Liver (tissue), 9 donors: ENCODE data around the gene ATP1B2. TPM values are rescaled to one million over a fixed set of nuclear protein-coding genes. Genes with fewer than 3 reads are reported as not detected.

Experiments
- DNase-seq: peaks from one replicate; pipeline ENCODE4 v3.0.0-alpha.2; 2017; ENCODE audit warnings: low spot score
- H3K27ac ChIP-seq, 2 donors: one replicate each; pipeline ENCODE4 v1.7.0; 2013; ENCODE audit warnings: inconsistent platforms in 2 of 2, low read length in 2 of 2, control low read depth in 1 of 2, low read depth in 1 of 2, mild to moderate bottlenecking in 1 of 2
- H3K27me3 ChIP-seq, 4 donors: one replicate each; pipeline versions ENCODE4 v1.6.1 to v1.7.0; 2013; ENCODE audit warnings: low read length in 3 of 4, inconsistent platforms in 1 of 4, mild to moderate bottlenecking in 1 of 4, moderate library complexity in 1 of 4; ENCODE audit not compliant: control insufficient read depth in 4 of 4, insufficient read depth in 4 of 4
- H3K36me3 ChIP-seq, 4 donors: one replicate each; pipeline versions ENCODE4 v1.6.1 to v1.7.0; 2013; ENCODE audit warnings: low read length in 3 of 4, mild to moderate bottlenecking in 3 of 4, low read depth in 1 of 4, moderate library complexity in 1 of 4; ENCODE audit not compliant: control insufficient read depth in 4 of 4, insufficient read depth in 3 of 4
- H3K4me1 ChIP-seq, 4 donors: one replicate each; pipeline versions ENCODE4 v1.6.1 to v1.7.0; 2013; ENCODE audit warnings: low read length in 3 of 4, mild to moderate bottlenecking in 3 of 4, moderate library complexity in 1 of 4; ENCODE audit not compliant: control insufficient read depth in 4 of 4, insufficient read depth in 4 of 4
- H3K4me3 ChIP-seq, 3 donors: one replicate each; pipeline versions ENCODE4 v1.6.1 to v1.7.0; 2013; ENCODE audit warnings: low read length in 3 of 3, control low read depth in 1 of 3, low read depth in 1 of 3, mild to moderate bottlenecking in 1 of 3
- H3K9ac ChIP-seq, 2 donors: one replicate each; pipeline ENCODE4 v1.7.0; 2013; ENCODE audit warnings: low read length in 2 of 2, mild to moderate bottlenecking in 2 of 2, moderate library complexity in 2 of 2, control low read depth in 1 of 2, low read depth in 1 of 2
- H3K9me3 ChIP-seq, 4 donors: one replicate each; pipeline versions ENCODE4 v1.6.1 to v1.7.0; 2013; ENCODE audit warnings: low read length in 3 of 4; ENCODE audit not compliant: control insufficient read depth in 4 of 4
- EGR1 ChIP-seq, 2 donors: IDR thresholded peaks; 2 replicates each; pipeline ENCODE4 v1.6.1; 2016 to 2018; ENCODE audit warnings: antibody characterized with exemption in 2 of 2, low read depth in 2 of 2
- FOXA1 ChIP-seq: IDR thresholded peaks from 2 replicates; pipeline ENCODE4 v1.6.1; 2016; ENCODE audit warnings: antibody characterized with exemption
- FOXA2 ChIP-seq: IDR thresholded peaks from 2 replicates; pipeline ENCODE4 v1.6.1; 2016; ENCODE audit warnings: antibody characterized with exemption
- GABPA ChIP-seq, 2 donors: IDR thresholded peaks in 1 of 2; conservative IDR thresholded peaks in 1 of 2; 2 replicates each; pipeline ENCODE4 v1.6.1; 2016; ENCODE audit warnings: antibody characterized with exemption in 2 of 2, mild to moderate bottlenecking in 1 of 2, moderate library complexity in 1 of 2
- HNF4A ChIP-seq, 2 donors: conservative IDR thresholded peaks; 2 replicates each; pipeline ENCODE4 v1.6.1; 2016; ENCODE audit warnings: antibody characterized with exemption in 2 of 2, mild to moderate bottlenecking in 2 of 2
- HNF4G ChIP-seq: IDR thresholded peaks from 2 replicates; pipeline ENCODE4 v1.6.1; 2016; ENCODE audit warnings: antibody characterized with exemption
- JUND ChIP-seq, 2 donors: IDR thresholded peaks; 2 replicates each; pipeline ENCODE4 v1.6.1; 2016; ENCODE audit warnings: antibody characterized with exemption in 2 of 2
- NR2F2 ChIP-seq: IDR thresholded peaks from 2 replicates; pipeline ENCODE4 v1.6.1; 2016; ENCODE audit warnings: antibody characterized with exemption
- RAD21 ChIP-seq, 2 donors: IDR thresholded peaks; 2 replicates each; pipeline ENCODE4 v1.6.1; 2016; ENCODE audit warnings: antibody characterized with exemption in 2 of 2, mild to moderate bottlenecking in 2 of 2
- RXRA ChIP-seq, 2 donors: IDR thresholded peaks; 2 replicates each; pipeline ENCODE4 v1.6.1; 2017 to 2018; ENCODE audit warnings: antibody characterized with exemption in 2 of 2, mild to moderate bottlenecking in 1 of 2
- SP1 ChIP-seq: IDR thresholded peaks from 2 replicates; pipeline ENCODE4 v1.6.1; 2018; ENCODE audit warnings: antibody characterized with exemption, mild to moderate bottlenecking
- TAF1 ChIP-seq: conservative IDR thresholded peaks from 2 replicates; pipeline ENCODE4 v1.6.1; 2016; ENCODE audit warnings: antibody characterized with exemption, mild to moderate bottlenecking
- YY1 ChIP-seq: IDR thresholded peaks from 2 replicates; pipeline ENCODE4 v1.6.1; 2016; ENCODE audit warnings: antibody characterized with exemption, mild to moderate bottlenecking
- WGBS: extraction: QIAGEN DNeasy Blood & Tissue Kit; methylation state at CpG from one replicate; pipeline ENCODE4 v1.1.7; 2013; 5-methylcytosine and 5-hydroxymethylcytosine counted together
- polyA plus RNA-seq, 2 donors: library from polyadenylated mRNA; stranded (reverse) in 1 of 2; unstranded in 1 of 2; fragments of 200-250 nt in 1 of 2; fragments of >200 nt in 1 of 2; fragmentation: Nextera tagmentation in 1 of 2; extraction: Ambion mirVana in 1 of 2; gene quantifications; one replicate each; pipeline versions ENCODE4 v1.2.1 to v1.2.3, GENCODE V29; 2013 to 2015
- total RNA-seq, 2 donors: library from RNA; depleted of rRNA; stranded (reverse); fragments of >200 nt; gene quantifications; one replicate each; pipeline ENCODE4 v1.2.3, GENCODE V29; 2014
- TF ChIP-seq, protein P1 (sequence below): IDR thresholded peaks from 2 replicates; pipeline ENCODE4 v1.6.1; 2016; ENCODE audit warnings: antibody characterized with exemption, mild to moderate bottlenecking
- TF ChIP-seq, protein P2 (sequence below): IDR thresholded peaks from 2 replicates; pipeline ENCODE4 v1.6.1; 2016; ENCODE audit warnings: antibody characterized with exemption
- TF ChIP-seq, protein P3 (sequence below): IDR thresholded peaks from 2 replicates; pipeline ENCODE4 v1.6.1; 2016; ENCODE audit warnings: antibody characterized with exemption
- TF ChIP-seq, protein P4 (sequence below): fragments of 150-350 bp; IDR thresholded peaks from 2 replicates; pipeline ENCODE4 v1.5.1; 2017; ENCODE audit warnings: improper control_type of control experiment, low read depth, low read length; ENCODE audit not compliant: missing input control
- TF ChIP-seq, protein P5 (sequence below): IDR thresholded peaks from 2 replicates; pipeline ENCODE4 v1.6.1; 2016; ENCODE audit warnings: antibody characterized with exemption
- donor health status: healthy.
- donor health status: healthy.
- donor health status: healthy.
- donor health status: healthy.
- donor health status: healthy.

The ATP1B2 gene
- total and polyA plus RNA-seq, 4 donors, result 0.33 to 8.3 (median 2.0) TPM

DNA sequence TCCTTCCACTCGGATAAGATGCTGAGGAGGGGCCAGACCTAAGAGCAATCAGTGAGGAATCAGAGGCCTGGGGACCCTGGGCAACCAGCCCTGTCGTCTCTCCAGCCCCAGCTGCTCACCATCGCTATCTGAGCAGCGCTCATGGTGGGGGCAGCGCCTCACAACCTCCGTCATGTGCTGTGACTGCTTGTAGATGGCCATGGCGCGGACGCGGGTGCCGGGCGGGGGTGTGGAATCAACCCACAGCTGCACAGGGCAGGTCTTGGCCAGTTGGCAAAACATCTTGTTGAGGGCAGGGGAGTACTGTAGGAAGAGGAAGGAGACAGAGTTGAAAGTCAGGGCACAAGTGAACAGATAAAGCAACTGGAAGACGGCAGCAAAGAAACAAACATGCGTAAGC, 24.2 kb downstream of the ATP1B2 start:
- H3K27ac ChIP-seq, result no peak overlapping the region
- H3K27me3 ChIP-seq, result no peaks in the 10 kb centered on the region
- H3K9ac ChIP-seq, result no peak overlapping the region
- H3K36me3 ChIP-seq, result peaks cover 18 to 48% (median 32%) of the 10 kb centered on the region in 4 donors
- WGBS, result 95% methylated on average over 14 of the region's 14 CpGs
- TF ChIP-seq, protein P1, sequence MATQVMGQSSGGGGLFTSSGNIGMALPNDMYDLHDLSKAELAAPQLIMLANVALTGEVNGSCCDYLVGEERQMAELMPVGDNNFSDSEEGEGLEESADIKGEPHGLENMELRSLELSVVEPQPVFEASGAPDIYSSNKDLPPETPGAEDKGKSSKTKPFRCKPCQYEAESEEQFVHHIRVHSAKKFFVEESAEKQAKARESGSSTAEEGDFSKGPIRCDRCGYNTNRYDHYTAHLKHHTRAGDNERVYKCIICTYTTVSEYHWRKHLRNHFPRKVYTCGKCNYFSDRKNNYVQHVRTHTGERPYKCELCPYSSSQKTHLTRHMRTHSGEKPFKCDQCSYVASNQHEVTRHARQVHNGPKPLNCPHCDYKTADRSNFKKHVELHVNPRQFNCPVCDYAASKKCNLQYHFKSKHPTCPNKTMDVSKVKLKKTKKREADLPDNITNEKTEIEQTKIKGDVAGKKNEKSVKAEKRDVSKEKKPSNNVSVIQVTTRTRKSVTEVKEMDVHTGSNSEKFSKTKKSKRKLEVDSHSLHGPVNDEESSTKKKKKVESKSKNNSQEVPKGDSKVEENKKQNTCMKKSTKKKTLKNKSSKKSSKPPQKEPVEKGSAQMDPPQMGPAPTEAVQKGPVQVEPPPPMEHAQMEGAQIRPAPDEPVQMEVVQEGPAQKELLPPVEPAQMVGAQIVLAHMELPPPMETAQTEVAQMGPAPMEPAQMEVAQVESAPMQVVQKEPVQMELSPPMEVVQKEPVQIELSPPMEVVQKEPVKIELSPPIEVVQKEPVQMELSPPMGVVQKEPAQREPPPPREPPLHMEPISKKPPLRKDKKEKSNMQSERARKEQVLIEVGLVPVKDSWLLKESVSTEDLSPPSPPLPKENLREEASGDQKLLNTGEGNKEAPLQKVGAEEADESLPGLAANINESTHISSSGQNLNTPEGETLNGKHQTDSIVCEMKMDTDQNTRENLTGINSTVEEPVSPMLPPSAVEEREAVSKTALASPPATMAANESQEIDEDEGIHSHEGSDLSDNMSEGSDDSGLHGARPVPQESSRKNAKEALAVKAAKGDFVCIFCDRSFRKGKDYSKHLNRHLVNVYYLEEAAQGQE, result no peak
- no peak for TF ChIP-seq GABPA (IDR thresholded peaks at IDR 0.05 in 1 of 2, conservative IDR thresholded peaks at IDR 0.05 in 1 of 2)
- no peak for TF ChIP-seq RAD21 (IDR thresholded peaks at IDR 0.05)
- no peak for TF ChIP-seq HNF4G
- no peak for TF ChIP-seq FOXA1
- TF ChIP-seq, protein P2, sequence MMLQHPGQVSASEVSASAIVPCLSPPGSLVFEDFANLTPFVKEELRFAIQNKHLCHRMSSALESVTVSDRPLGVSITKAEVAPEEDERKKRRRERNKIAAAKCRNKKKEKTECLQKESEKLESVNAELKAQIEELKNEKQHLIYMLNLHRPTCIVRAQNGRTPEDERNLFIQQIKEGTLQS, result no peak
- TF ChIP-seq EGR1 (IDR thresholded peaks at IDR 0.05; ENCODE audit: low read depth in 2 of 2), result no peak
- TF ChIP-seq FOXA2, result no peak
- no peak for TF ChIP-seq NR2F2
- no peak for TF ChIP-seq RXRA (IDR thresholded peaks at IDR 0.05)
- DNase-seq, result no peak
- H3K4me3 ChIP-seq, result no peak overlapping the region
- no peaks in the 10 kb centered on the region for H3K4me1 ChIP-seq
- peaks cover 4 to 10% (median 5%) of the 10 kb centered on the region in 4 donors for H3K9me3 ChIP-seq

DNA sequence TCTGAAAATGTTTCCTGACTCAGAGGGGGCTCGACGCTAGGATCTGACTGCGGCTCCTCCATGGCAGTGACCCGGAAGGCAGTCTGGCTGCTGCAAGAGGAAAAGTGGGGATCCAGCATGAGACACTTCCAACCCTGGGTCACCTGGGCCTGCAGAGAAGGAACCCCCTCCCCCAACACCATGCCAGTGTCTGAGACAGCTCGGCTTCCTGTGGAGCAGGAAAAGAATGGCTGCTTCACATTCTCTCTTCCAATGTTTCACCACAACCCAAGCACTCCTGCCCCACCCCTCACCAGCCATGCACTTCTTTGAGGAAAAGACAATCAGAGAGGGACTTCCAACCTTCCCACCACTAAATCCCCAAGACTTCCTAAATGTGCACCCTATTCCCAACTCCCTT, 25.8 kb downstream of the ATP1B2 start:
- Histone ChIP-seq H3K9ac (no peak overlapping the region), H3K36me3 (peaks cover 12 to 37% (median 26%) of the 10 kb centered on the region in 4 donors), H3K27ac (no peak overlapping the region), H3K4me3 (no peak overlapping the region), H3K27me3 (no peaks in the 10 kb centered on the region), H3K9me3 (peaks cover 4 to 10% (median 5%) of the 10 kb centered on the region in 4 donors), H3K4me1 (no peaks in the 10 kb centered on the region)
- no peak for TF ChIP-seq HNF4A (conservative IDR thresholded peaks at IDR 0.05)
- no peak for TF ChIP-seq RAD21 (IDR thresholded peaks at IDR 0.05)
- TF ChIP-seq, protein P3, sequence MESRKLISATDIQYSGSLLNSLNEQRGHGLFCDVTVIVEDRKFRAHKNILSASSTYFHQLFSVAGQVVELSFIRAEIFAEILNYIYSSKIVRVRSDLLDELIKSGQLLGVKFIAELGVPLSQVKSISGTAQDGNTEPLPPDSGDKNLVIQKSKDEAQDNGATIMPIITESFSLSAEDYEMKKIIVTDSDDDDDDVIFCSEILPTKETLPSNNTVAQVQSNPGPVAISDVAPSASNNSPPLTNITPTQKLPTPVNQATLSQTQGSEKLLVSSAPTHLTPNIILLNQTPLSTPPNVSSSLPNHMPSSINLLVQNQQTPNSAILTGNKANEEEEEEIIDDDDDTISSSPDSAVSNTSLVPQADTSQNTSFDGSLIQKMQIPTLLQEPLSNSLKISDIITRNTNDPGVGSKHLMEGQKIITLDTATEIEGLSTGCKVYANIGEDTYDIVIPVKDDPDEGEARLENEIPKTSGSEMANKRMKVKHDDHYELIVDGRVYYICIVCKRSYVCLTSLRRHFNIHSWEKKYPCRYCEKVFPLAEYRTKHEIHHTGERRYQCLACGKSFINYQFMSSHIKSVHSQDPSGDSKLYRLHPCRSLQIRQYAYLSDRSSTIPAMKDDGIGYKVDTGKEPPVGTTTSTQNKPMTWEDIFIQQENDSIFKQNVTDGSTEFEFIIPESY, result no peak
- TF ChIP-seq, protein P4, sequence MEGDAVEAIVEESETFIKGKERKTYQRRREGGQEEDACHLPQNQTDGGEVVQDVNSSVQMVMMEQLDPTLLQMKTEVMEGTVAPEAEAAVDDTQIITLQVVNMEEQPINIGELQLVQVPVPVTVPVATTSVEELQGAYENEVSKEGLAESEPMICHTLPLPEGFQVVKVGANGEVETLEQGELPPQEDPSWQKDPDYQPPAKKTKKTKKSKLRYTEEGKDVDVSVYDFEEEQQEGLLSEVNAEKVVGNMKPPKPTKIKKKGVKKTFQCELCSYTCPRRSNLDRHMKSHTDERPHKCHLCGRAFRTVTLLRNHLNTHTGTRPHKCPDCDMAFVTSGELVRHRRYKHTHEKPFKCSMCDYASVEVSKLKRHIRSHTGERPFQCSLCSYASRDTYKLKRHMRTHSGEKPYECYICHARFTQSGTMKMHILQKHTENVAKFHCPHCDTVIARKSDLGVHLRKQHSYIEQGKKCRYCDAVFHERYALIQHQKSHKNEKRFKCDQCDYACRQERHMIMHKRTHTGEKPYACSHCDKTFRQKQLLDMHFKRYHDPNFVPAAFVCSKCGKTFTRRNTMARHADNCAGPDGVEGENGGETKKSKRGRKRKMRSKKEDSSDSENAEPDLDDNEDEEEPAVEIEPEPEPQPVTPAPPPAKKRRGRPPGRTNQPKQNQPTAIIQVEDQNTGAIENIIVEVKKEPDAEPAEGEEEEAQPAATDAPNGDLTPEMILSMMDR, result no peak
- no peak for TF ChIP-seq GABPA (IDR thresholded peaks at IDR 0.05 in 1 of 2, conservative IDR thresholded peaks at IDR 0.05 in 1 of 2)
- TF ChIP-seq NR2F2, result no peak
- TF ChIP-seq FOXA1, result no peak
- TF ChIP-seq SP1, result no peak
- no peak for TF ChIP-seq RXRA (IDR thresholded peaks at IDR 0.05)
- no peak for TF ChIP-seq JUND (IDR thresholded peaks at IDR 0.05)
- TF ChIP-seq YY1, result no peak
- TF ChIP-seq, protein P5, sequence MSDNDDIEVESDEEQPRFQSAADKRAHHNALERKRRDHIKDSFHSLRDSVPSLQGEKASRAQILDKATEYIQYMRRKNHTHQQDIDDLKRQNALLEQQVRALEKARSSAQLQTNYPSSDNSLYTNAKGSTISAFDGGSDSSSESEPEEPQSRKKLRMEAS, result no peak
- no peak for TF ChIP-seq FOXA2
- no peak for TF ChIP-seq TAF1
- TF ChIP-seq, protein P1, result no peak
- TF ChIP-seq, protein P2, result no peak
- no peak for TF ChIP-seq EGR1 (IDR thresholded peaks at IDR 0.05; ENCODE audit: low read depth in 2 of 2)
- TF ChIP-seq HNF4G, result no peak
- 91% methylated on average over 5 of the region's 5 CpGs for WGBS
- no peak for DNase-seq
